Neutrophil (primary cell): ENCODE results near the gene NPEPL1.

Experiments used
- H3K27ac ChIP-seq: fragments of 200-600 bp; sonication (generic); 2 replicates; pipeline ENCODE4 v1.5.1; 2016; ENCODE audit warnings: mild to moderate bottlenecking, moderate library complexity
- H3K27me3 ChIP-seq: fragments of 200-600 bp; sonication (generic); 2 replicates; pipeline ENCODE4 v1.6.0; 2016; ENCODE audit warnings: mild to moderate bottlenecking
- H3K36me3 ChIP-seq: fragments of 200-600 bp; sonication (generic); 2 replicates; pipeline ENCODE4 v1.5.1; 2017
- H3K4me1 ChIP-seq, 2 experiments: fragments of 200-600 bp in 1 of 2; sonication (generic) in 1 of 2; 1 replicate in 1 of 2; 2 replicates in 1 of 2; pipeline versions ENCODE4 v1.5.1 to v1.6.1; 2013 to 2016; ENCODE audit warnings: low read depth in 1 of 2, low read length in 1 of 2, mild to moderate bottlenecking in 1 of 2, moderate library complexity in 1 of 2; ENCODE audit not compliant: control insufficient read depth in 1 of 2, insufficient read depth in 1 of 2
- H3K4me3 ChIP-seq, 2 experiments: fragments of 200-600 bp in 1 of 2; sonication (generic) in 1 of 2; 1 replicate in 1 of 2; 2 replicates in 1 of 2; pipeline ENCODE4 v1.5.1; 2013 to 2016; ENCODE audit warnings: low read depth in 1 of 2, low read length in 1 of 2, mild to moderate bottlenecking in 1 of 2, moderate library complexity in 1 of 2
- H3K9me3 ChIP-seq: fragments of 200-600 bp; sonication (generic); 2 replicates; pipeline ENCODE4 v1.5.1; 2016
- CTCF ChIP-seq: fragments of 200-600 bp; sonication (generic); IDR thresholded peaks from 2 replicates; pipeline ENCODE4 v1.5.1; 2016; ENCODE audit warnings: antibody characterized with exemption

NPEPL1 gene

GRCh38 chr20:58752565-58752964, 60.0 kb downstream of the NPEPL1 start:
- Histone ChIP-seq H3K27me3 (peaks cover 41% of the 10 kb centered on the region), H3K27ac (no peak overlapping the region), H3K4me1 (no peaks in the 10 kb centered on the region), H3K4me3 (no peak overlapping the region), H3K36me3 (no peaks in the 10 kb centered on the region), H3K9me3 (no peaks in the 10 kb centered on the region)
- no peak for TF ChIP-seq CTCF

DNA sequence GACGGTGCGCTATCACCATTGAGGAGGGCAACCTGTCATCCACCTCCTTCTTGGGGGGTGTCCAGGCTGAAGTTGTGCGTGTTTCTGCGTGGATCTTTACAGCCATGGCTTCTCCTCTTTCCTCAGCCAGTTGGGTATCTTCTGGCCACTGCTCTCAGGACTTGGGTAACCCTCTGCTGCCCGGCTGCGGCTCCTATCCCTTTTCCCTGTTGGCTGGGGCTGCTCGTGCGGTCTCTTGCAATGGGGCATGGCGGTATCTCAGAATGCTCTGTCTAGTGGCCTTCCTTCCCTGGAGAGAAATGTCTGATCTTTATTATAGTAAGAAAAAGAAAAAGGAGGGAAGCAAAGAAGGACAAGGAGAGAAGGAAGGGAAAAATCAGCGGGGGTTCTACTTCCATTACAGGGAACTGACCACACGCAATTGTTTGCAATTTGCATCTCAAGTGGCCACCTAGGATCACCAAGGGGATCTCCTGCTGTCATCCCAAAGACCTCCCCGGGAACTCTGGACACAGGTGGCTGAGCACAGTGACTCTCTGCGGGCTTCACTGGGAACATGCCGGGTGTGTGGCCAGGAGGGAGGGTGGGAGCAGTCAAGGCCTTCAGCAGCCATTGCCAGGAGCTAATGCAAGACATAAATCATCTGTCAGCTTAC, 60.8 kb downstream of the NPEPL1 start:
- no peak for TF ChIP-seq CTCF
- peaks cover 34% of the 10 kb centered on the region for H3K27me3 ChIP-seq
- no peaks in the 10 kb centered on the region for H3K9me3 ChIP-seq
- H3K4me1 ChIP-seq, result no peaks in the 10 kb centered on the region
- H3K36me3 ChIP-seq, result no peaks in the 10 kb centered on the region
- no peak overlapping the region for H3K27ac ChIP-seq
- H3K4me3 ChIP-seq, result no peak overlapping the region

- H3K27ac ChIP-seq, result no peak overlapping the region
- TF ChIP-seq CTCF, result no peak
- H3K4me3 ChIP-seq, result no peak overlapping the region
- no peaks in the 10 kb centered on the region for H3K9me3 ChIP-seq
- no peaks in the 10 kb centered on the region for H3K4me1 ChIP-seq
- peaks cover 28% of the 10 kb centered on the region for H3K27me3 ChIP-seq
- no peaks in the 10 kb centered on the region for H3K36me3 ChIP-seq
Observed at GRCh38 chr20:58753922-58754551, 61.4 kb downstream of the NPEPL1 start.

GRCh38 chr20:58754584-58754983, 62.0 kb downstream of the NPEPL1 start:
- Histone ChIP-seq H3K4me1 (no peaks in the 10 kb centered on the region), H3K27me3 (peaks cover 24% of the 10 kb centered on the region), H3K36me3 (no peaks in the 10 kb centered on the region), H3K9me3 (no peaks in the 10 kb centered on the region), H3K4me3 (no peak overlapping the region), H3K27ac (no peak overlapping the region)
- TF ChIP-seq CTCF, result no peak

DNA sequence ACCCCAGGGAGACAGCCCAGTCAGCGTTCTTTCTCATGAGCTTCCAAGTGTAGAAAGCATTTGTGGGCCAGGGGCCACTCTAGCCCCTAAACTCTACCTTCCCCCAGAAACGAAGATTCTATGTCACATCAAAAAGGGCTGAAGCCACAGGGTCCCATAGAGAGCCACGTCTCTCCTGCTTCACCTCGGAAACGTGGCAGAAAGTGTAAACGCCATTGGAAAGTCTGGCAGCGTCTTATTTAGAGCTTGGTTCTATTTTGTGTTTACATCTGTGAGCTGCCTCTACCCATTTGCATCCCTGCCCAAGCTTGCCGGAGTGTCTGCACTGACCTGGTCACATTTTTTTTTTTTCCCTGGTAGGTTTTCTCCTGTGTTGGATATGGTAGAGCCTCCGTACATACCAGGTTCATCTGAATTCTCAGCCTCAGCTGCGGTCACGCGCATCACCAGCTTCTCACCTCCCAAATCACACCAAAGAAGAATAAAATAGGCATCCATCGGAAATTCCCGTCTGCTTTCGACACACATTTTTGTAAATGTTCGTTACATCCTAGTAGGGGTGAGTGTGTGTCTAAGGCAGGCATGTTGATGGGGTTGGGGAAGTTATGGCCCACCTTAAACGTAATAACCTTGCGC, 62.6 kb downstream of the NPEPL1 start:
- no peaks in the 10 kb centered on the region for H3K9me3 ChIP-seq
- TF ChIP-seq CTCF, result no peak
- H3K27me3 ChIP-seq, result peaks cover 20% of the 10 kb centered on the region
- H3K4me3 ChIP-seq, result no peak overlapping the region
- H3K27ac ChIP-seq, result no peak overlapping the region
- no peaks in the 10 kb centered on the region for H3K36me3 ChIP-seq
- no peaks in the 10 kb centered on the region for H3K4me1 ChIP-seq
